AG09319 (cell line): ENCODE data around the gene SMC6.
A peak's percentile ranks its signal among the peaks of the same experiment; 100 is the strongest.

Experiments used
- DNase-seq: peaks from one replicate; pipeline ENCODE4 v3.0.0-alpha.2; 2010; ENCODE audit warnings: low read depth; ENCODE audit errors: extremely low read depth
- TF ChIP-seq, protein P1 (sequence below): IDR thresholded peaks from 2 replicates; pipeline ENCODE4 v1.5.1; 2011; ENCODE audit warnings: low read depth, mild to moderate bottlenecking, inconsistent platforms, low read length, moderate library complexity

SMC6 gene

DNA sequence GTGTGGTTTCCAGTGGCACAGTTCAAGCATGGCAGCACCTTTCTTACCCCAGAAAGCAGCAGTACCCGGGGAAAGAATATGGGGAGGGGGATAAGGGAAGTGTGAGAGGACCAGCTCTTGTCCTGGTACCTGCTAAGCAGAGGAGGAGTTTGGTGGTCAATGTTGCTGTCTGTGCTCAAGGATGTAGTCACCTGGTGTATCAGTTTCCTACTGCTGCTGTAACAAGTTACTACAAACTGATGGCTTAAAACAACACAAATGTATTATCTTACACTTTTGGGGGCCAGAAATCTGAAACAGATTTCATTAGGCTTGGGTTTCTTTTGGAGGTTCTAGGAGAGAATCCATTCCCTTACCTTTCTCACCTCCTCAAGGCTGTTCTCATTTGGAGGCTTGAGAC lies 135.7 kb downstream of the SMC6 start:
- DNase-seq: no peak
- TF ChIP-seq, protein P1, sequence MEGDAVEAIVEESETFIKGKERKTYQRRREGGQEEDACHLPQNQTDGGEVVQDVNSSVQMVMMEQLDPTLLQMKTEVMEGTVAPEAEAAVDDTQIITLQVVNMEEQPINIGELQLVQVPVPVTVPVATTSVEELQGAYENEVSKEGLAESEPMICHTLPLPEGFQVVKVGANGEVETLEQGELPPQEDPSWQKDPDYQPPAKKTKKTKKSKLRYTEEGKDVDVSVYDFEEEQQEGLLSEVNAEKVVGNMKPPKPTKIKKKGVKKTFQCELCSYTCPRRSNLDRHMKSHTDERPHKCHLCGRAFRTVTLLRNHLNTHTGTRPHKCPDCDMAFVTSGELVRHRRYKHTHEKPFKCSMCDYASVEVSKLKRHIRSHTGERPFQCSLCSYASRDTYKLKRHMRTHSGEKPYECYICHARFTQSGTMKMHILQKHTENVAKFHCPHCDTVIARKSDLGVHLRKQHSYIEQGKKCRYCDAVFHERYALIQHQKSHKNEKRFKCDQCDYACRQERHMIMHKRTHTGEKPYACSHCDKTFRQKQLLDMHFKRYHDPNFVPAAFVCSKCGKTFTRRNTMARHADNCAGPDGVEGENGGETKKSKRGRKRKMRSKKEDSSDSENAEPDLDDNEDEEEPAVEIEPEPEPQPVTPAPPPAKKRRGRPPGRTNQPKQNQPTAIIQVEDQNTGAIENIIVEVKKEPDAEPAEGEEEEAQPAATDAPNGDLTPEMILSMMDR: no peak

DNA sequence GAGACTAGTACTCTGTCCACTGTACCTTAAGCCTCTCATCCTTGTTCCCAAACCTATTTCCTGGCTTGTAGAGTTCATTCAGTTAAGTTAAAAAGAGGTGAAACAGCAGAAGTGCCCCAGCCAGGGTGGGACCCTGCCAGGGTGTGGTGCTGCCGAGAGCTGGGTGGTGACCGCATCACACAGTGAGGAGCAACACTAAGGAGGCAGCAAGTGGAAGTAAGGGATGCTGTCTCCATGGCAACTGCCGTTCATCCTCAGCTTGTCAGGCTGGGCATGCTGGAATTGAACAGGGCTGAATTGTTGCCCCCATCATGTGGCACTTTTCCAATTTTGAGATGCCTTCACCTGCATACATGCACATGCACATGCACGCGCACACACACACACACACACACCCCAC lies 136.1 kb downstream of the SMC6 start:
- TF ChIP-seq, protein P1: no peak
- no peak for DNase-seq

GRCh38 chr2:17616405-17616804 lies 137.2 kb downstream of the SMC6 start:
- no peak for DNase-seq
- TF ChIP-seq, protein P1: no peak

- peak; percentile 27 for DNase-seq
- TF ChIP-seq, protein P1: no peak
These were observed 137.8 kb downstream of the SMC6 start for GRCh38 chr2:17615728-17616351.

DNA sequence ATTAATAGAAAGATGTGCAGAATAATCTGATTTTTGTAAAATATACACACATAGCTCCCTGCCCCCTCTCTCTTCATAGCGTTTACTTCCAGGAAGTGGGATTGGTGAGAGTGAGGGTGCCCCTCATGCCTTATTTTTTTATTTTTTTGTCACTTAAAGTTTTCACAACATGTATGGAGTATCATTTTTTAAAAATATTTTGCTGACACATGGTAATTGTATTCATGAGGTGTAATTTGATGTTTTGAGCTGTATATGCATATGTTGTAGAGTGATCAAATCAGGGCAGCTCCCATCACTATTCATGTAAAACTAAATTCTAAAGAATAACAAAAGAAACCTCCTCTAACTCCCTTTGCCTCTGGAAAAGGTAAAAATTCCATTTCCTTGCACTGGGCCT lies 138.5 kb downstream of the SMC6 start:
- DNase-seq: no peak
- TF ChIP-seq, protein P1: no peak

GRCh38 chr2:17614174-17614930 lies 139.3 kb downstream of the SMC6 start:
- TF ChIP-seq, protein P1: no peak
- DNase-seq: no peak
